Natural killer cell (primary cell): ENCODE data around the gene RAB20. TPM values are rescaled to one million over a fixed set of nuclear protein-coding genes. Genes with fewer than 3 reads are reported as not detected.

Source experiments
- ATAC-seq, 3 donors: fragments of 150-1000 bp in 2 of 3; fragments of 200-7000 bp in 1 of 3; cut with Tn5 transposase; 1 replicate in 1 of 3; 2 replicates in 2 of 3; pipeline ENCODE4 v1.10.0; 2021; ENCODE audit warnings: mild to moderate bottlenecking in 2 of 3, moderate library complexity in 2 of 3
- DNase-seq, 2 donors: peaks; one replicate each; pipeline versions ENCODE4 v3.0.0 to v3.0.0-alpha.2; 2013 to 2021; ENCODE audit warnings: mixed read lengths in 1 of 2
- H3K27ac ChIP-seq: one replicate; pipeline ENCODE4 v1.5.1; 2013; ENCODE audit warnings: mild to moderate bottlenecking, low read length
- H3K27me3 ChIP-seq: one replicate; pipeline ENCODE4 v1.6.1; 2013; ENCODE audit warnings: low read length; ENCODE audit not compliant: control insufficient read depth, insufficient read depth
- H3K36me3 ChIP-seq: one replicate; pipeline ENCODE4 v1.6.1; 2013; ENCODE audit warnings: low read length; ENCODE audit not compliant: control insufficient read depth, insufficient read depth
- H3K4me1 ChIP-seq: one replicate; pipeline ENCODE4 v1.6.1; 2013; ENCODE audit warnings: low read length; ENCODE audit not compliant: control insufficient read depth, insufficient read depth
- H3K4me3 ChIP-seq: one replicate; pipeline ENCODE4 v1.5.1; 2013; ENCODE audit warnings: low read length
- H3K9me3 ChIP-seq: one replicate; pipeline ENCODE4 v1.6.1; 2013; ENCODE audit warnings: low read length; ENCODE audit not compliant: control insufficient read depth, insufficient read depth
- H3K27ac Mint-ChIP-seq, 2 donors: one replicate each; pipeline ENCODE4 v1.8.0; 2022; ENCODE audit warnings: mild to moderate bottlenecking in 2 of 2, mixed read lengths in 2 of 2, moderate library complexity in 1 of 2
- H3K27me3 Mint-ChIP-seq, 2 donors: one replicate each; pipeline ENCODE4 v1.8.0; 2022; ENCODE audit warnings: low read depth in 2 of 2, mixed read lengths in 2 of 2
- H3K36me3 Mint-ChIP-seq: one replicate; pipeline ENCODE4 v1.8.0; 2022; ENCODE audit warnings: mixed read lengths
- H3K4me1 Mint-ChIP-seq, 2 donors: one replicate each; pipeline ENCODE4 v1.8.0; 2022; ENCODE audit warnings: mixed read lengths in 2 of 2
- H3K4me3 Mint-ChIP-seq: one replicate; pipeline ENCODE4 v1.8.0; 2022; ENCODE audit warnings: mild to moderate bottlenecking, moderate library complexity, mixed read lengths
- H3K9me3 Mint-ChIP-seq, 2 donors: one replicate each; pipeline ENCODE4 v1.8.0; 2022; ENCODE audit warnings: mixed read lengths in 2 of 2
- WGBS: methylation state at CpG from one replicate; pipeline ENCODE4 v1.1.7; 2013; ENCODE audit warnings: missing lambda C conversion rate; ENCODE audit not compliant: insufficient coverage; 5-methylcytosine and 5-hydroxymethylcytosine counted together
- intact Hi-C: fragments of 100-400 bp; cut with micrococcal nuclease; formaldehyde crosslinking; loops from one replicate; pipeline ENCODE4 v1.14.2; 2022
- total RNA-seq, 4 donors: library from RNA; stranded (reverse); fragments of 120-200 nt in 1 of 4; gene quantifications; one replicate each; pipeline versions ENCODE4 v1.2.3 to v1.2.4, GENCODE V29; 2013 to 2022
- TF ChIP-seq, protein P1 (sequence below): fragments of 200-600 bp; IDR thresholded peaks from one replicate; pipeline ENCODE4 v1.8.0; 2022; ENCODE audit warnings: antibody characterized with exemption

Gene RAB20
- total RNA-seq, 3 donors from 2014 or later (not counting 1 experiment from before 2014, with no cell fraction given) = 1.0 to 3.3 (median 1.2) TPM

GRCh38 chr13:110557082-110557481 lies 4.4 kb downstream of the RAB20 start:
- no peaks in the 10 kb centered on the region for H3K27me3 ChIP-seq
- Mint-ChIP-seq H3K9me3 (no peaks in the 10 kb centered on the region), H3K36me3 (no peaks in the 10 kb centered on the region), H3K4me1 (peaks cover 9 to 18% of the 10 kb centered on the region in 2 donors), H3K4me3 (no peak overlapping the region), H3K27ac (no peak overlapping the region), H3K27me3 (no peaks in the 10 kb centered on the region)
- DNase-seq (no peak), ATAC-seq (no peak)
- TF ChIP-seq, protein P1, sequence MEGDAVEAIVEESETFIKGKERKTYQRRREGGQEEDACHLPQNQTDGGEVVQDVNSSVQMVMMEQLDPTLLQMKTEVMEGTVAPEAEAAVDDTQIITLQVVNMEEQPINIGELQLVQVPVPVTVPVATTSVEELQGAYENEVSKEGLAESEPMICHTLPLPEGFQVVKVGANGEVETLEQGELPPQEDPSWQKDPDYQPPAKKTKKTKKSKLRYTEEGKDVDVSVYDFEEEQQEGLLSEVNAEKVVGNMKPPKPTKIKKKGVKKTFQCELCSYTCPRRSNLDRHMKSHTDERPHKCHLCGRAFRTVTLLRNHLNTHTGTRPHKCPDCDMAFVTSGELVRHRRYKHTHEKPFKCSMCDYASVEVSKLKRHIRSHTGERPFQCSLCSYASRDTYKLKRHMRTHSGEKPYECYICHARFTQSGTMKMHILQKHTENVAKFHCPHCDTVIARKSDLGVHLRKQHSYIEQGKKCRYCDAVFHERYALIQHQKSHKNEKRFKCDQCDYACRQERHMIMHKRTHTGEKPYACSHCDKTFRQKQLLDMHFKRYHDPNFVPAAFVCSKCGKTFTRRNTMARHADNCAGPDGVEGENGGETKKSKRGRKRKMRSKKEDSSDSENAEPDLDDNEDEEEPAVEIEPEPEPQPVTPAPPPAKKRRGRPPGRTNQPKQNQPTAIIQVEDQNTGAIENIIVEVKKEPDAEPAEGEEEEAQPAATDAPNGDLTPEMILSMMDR = no peak
- no peaks in the 10 kb centered on the region for H3K9me3 ChIP-seq
- 92% methylated on average over 5 of the region's 5 CpGs for WGBS
- no peak overlapping the region for H3K4me3 ChIP-seq
- H3K27ac ChIP-seq = no peak overlapping the region
- H3K36me3 ChIP-seq = no peaks in the 10 kb centered on the region
- H3K4me1 ChIP-seq = peaks cover 13% of the 10 kb centered on the region
- intact Hi-C loops = no loop called here

DNA sequence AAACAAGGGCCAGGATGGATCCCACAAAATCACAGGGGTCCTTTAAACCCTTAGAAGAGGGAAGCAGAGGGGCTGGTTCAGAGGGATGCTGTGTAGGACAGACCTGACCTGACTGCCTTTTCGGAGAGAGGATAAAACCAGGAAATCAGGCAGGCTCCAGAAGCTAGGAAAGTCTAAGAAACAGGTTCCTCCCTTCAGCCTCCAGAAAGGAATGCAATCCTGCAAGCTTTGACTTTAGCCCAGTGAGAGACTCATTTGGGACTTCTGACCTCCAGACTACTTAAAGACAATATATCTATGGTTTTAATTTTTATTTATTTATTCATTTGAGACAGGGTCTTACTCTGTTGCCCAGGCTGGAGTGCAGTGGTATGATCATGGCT lies 5.3 kb downstream of the RAB20 start:
- H3K4me1 ChIP-seq = peaks cover 8% of the 10 kb centered on the region
- H3K27me3 ChIP-seq = no peaks in the 10 kb centered on the region
- ATAC-seq (no peak), DNase-seq (no peak)
- WGBS = 81% methylated on average over 1 of the region's 1 CpG
- H3K27ac ChIP-seq = no peak overlapping the region
- intact Hi-C loops = no loop called here
- Mint-ChIP-seq H3K27ac (no peak overlapping the region), H3K4me3 (no peak overlapping the region), H3K9me3 (no peaks in the 10 kb centered on the region), H3K4me1 (peaks cover 5 to 14% of the 10 kb centered on the region in 2 donors), H3K27me3 (peaks cover 0 to 2% of the 10 kb centered on the region in 2 donors), H3K36me3 (no peaks in the 10 kb centered on the region)
- H3K36me3 ChIP-seq = no peaks in the 10 kb centered on the region
- H3K9me3 ChIP-seq = no peaks in the 10 kb centered on the region
- no peak overlapping the region for H3K4me3 ChIP-seq
- TF ChIP-seq, protein P1 = no peak

DNA sequence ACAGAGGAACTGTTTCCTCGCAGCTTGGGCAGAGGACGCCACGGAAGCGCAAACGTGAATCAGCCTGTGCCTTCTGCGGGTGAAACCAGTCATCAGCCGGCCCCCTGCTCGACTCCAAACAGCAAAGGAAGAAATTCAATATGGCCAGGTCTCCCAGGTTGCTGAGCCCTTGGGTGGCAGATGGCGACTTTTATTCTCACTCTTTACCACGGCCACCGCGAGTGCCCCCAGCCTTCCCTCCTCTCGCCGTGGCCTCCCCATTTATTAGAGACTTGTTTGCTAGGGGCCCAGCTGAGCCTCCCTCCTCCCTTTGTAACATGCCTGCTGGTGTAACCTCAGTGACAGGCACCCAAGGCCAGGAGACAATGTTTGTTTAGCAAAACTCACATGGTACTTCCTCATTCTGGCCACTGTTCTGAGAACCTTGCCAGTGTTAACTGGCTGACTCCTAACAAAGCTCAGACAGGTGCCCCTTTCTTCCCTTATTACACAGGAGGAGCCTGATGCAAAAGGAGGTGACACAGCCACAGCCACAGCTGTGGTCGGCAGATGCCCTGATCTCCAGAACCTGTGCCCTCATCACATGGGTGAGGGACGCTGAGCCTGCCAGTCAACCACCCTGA lies 5.8 kb downstream of the RAB20 start:
- ATAC-seq (peak in 1 of 3 donors; percentile 44), DNase-seq (no peak)
- H3K4me3 ChIP-seq = no peak overlapping the region

More for the DNA sequence above, 5.8 kb downstream of the RAB20 start:
- WGBS = 66% methylated on average over 16 of the region's 16 CpGs
- Mint-ChIP-seq H3K4me3 (no peak overlapping the region), H3K36me3 (no peaks in the 10 kb centered on the region), H3K9me3 (no peaks in the 10 kb centered on the region), H3K4me1 (peaks cover 3 to 10% of the 10 kb centered on the region in 2 donors), H3K27ac (no peak overlapping the region), H3K27me3 (peaks cover 0 to 4% of the 10 kb centered on the region in 2 donors)
- H3K9me3 ChIP-seq = no peaks in the 10 kb centered on the region
- H3K4me1 ChIP-seq = peaks cover 3% of the 10 kb centered on the region
- intact Hi-C loops = no loop called here
- TF ChIP-seq, protein P1 = no peak
- H3K27me3 ChIP-seq = no peaks in the 10 kb centered on the region
- H3K36me3 ChIP-seq = no peaks in the 10 kb centered on the region
- H3K27ac ChIP-seq = no peak overlapping the region
